HG03439 (cell line): ENCODE measurements around the gene CACNB4.

Experiments used
- ATAC-seq: cut with Tn5 transposase; IDR thresholded peaks from one replicate; pipeline ENCODE4 v1.9.1; 2021; ENCODE audit warnings: mild to moderate bottlenecking, moderate library complexity; ENCODE audit not compliant: unreplicated experiment

The CACNB4 gene

DNA sequence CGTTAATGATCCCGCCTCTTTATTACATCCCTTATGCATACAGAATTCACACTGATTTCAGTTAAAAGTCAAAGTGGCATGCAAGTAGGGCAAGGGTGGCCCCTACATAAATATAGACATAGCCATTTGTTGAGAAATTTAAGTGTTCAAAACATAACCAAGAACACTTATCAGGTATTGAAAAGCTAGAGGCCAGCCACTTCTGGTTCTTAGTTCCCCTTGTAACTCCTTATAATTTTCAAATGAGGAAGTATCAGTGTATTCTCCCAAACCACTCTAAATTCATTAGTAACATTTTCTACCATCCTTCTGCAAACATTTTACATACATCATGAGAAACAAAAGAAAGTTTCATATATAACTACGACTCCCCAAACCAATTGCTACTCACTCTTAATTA is 264.9 kb downstream of the CACNB4 start:
- ATAC-seq, result no peak

DNA sequence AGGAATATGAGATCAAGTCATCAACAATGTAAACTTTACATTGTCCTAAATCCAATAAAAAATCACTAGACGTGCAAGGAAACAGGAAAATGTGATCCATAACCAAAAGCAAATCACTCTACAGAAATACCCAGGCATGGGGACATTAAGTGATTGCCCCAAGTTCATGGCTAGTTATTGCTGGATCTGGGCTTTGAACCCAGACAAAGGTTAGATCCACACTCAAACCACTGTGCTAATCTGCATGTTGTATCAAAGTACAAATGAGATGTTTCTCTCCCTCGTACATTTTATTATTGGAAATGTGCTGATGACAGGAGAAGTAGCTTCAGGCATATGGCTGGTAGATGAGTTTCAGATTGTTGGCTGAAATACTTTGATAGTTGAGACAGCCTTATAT is 267.9 kb downstream of the CACNB4 start:
- no peak for ATAC-seq

DNA sequence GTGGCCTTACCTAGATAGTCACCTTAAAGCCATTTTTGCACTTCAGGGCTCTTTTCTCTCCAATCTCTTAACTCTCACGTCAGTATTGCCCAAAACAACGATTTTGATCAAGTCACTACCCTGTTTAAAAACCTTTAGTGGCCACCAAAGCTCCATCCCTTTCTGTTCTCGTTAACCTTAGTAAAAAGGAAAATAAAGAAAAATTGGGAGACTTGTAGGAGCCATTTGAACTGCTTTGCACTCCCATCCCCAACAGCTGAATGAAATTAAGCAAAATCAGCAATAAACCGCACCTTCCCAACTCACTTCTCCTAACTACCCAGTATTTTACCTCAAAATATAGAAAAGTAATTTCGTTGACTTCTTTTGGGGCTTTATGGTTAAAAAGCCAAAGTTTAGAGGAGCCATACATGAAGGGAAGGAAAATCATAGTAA is 269.9 kb downstream of the CACNB4 start:
- ATAC-seq, result no peak

DNA sequence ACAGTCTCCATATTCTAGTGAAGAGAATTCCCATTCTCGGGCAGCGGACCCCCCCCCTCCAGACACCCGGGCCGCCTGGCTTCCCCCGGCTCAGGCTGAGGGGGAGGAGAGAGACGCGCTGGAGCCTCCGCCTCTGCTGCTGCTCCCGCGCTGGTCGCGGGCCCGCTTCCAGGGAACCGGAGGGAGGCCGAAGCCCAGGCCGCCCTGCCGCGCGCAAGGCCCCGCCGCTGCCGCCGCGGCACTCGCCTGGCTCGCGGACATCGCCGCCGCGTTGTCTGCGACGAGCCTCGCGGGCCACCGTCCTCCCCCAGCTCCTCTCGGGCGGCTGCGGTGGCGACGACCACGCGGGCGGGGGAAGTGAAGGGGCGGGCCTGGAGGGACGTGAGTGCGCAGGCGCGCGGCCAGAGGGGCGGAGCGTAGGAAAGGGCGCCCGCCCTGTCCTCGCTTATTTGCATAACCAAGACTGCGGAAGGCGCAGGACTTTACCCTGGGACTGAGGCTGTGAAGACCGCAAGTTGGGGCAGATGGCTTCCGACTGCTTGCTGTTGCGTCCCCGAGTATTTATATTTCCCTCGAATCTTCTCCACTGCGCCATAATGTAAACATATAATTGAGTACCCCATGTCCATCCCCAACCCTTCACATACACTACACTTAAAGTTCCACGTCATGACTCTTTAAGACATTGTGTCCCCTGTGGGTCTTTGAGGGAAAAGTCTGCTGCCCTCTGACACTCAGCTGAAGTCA is 270.5 kb downstream of the CACNB4 start, which contains the start of gene ARL5A:
TSS of gene ARL5A (minus strand) at position 279 of the 747 bp plus-strand sequence. CDS start at position 34, 245 bp downstream.
- ATAC-seq, result peak; percentile 97

DNA sequence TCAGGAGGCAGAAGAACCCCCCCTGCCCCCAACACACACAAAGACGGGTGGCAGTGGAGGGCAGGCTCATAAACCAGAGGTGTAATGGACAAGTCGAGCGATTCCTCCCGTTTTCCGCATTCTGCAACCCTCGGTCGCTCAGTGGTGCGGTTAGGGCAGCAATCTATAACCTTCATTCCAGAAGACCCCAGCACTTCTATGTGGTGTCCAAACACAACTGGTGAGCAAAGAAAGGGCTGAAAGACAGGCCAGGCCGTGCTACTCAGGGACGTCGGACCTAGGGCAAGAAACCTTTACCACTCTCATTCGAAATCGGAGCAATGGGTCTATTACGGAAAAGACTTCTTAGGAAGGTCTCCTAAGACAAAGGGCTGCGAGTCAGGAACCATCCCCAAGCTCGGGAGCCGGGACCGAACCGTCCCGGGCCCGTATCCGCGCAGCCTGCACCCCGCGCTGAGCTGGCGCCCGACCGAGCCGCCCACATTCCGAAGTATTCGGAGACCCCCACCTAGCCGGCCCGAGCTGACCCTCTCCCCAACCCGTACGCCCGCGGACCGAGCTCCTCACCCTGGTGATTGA is 271.2 kb downstream of the CACNB4 start:
- ATAC-seq, result peak; percentile 31

DNA sequence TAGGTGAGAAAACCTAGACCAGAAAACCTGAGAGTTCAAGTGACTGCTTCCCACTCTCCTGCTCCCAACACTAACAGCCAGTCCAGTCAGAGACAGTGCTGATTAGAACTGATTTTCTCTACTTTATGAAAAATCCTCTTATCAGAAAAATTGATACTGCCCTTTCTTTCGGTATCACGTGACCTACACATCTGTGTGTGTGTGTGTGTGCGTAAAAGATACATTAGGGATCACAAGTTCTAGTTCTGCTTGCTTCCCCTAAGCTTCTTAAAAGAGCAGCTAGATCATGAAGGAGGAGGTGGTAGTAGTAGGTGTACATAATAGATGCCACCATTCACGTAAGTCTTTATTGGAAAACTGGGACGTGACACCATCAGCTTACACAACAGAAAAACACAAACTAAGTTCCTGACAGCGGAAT is 272.1 kb downstream of the CACNB4 start:
- ATAC-seq, result no peak

DNA sequence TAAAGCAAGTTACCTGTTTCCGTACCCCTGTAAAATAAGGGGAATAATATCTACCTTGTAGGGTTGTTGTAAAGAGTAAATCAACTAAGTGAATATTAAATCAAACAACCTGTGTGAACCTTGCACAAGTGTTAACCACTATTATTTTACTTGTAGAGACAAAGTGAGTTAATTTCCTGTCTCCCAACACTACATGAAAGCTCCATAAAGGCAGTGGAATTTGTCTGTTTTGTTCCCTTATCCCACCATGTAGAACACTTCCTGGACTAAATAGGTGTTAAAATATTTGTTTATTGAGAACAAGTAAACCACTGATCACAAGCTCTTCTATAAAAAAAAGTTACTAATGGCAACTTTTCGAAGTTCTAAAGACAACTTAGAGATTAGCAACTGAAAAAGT is 274.0 kb downstream of the CACNB4 start:
- ATAC-seq, result no peak

DNA sequence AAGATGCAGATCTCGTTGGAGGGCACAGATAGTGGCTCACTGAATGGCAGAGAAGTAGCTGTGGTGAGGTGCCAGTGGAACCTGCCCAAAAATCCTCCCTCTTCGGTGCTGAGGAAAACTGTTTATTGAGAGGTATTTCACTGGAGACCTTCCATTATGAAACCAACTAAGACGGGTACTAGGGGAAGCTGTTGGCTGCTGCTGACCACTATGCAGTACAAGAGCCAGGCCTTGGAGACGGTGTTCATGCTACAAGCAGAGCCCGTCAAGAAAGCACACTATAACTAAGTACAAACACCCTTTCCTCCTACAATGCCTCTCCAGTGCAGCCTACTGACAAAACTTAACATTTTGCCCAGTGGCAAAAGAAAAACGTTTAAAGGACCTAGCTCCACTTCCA is 275.2 kb downstream of the CACNB4 start:
- ATAC-seq, result no peak

DNA sequence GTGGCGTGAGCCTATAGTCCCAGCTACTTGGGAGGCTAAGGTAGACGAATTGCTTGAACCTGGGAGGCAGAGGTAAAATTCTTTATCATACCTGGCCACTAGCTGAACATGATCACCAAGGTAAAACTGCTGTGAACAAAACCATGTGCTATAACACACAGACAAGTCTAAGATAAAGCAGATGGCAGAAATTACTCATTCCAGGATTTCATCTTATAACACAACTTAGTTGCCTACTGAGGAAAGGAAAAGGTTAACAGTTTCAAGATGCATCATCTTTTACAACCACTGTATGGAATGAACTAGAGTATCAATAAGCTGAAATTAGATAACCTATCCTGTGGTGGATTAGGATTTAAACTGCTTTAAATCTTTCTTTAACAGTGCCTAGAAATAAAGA is 278.9 kb downstream of the CACNB4 start:
- ATAC-seq, result no peak

DNA sequence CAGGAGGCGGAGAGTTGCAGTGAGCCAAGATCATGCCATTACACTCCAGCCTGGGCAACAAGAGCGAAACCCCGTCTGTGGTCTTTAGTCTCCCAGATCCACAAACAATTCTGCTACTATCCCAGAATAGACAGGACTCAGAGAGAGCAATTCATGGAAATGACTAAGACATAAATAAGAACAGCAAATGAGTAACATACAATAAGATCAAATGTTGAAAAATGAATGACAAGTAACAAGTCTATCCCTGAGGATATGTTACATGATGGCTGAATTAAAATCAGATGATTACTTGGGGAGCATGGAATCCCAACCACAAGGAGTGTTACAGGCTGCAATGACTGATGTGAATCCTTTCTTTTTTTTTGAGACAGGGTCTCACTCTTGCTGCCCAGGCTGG is 280.9 kb downstream of the CACNB4 start:
- no peak for ATAC-seq

DNA sequence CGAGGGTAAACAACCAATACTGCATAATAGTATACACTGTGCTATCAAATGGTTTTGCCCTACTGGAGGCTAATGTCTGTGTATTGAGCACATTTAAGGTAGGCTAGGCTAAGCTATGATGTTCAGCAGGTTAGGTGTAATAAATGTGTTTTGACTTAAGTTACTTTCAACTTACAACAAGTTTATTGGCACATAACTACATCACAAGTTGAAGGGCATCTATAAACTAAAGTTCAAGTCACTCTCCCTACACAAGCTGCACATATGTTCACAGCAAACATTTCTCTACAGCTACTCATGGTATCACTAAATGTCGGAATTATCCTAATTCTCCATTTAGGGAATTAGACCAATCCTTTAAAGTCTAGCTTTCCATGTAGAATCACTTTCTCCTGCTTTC is 282.0 kb downstream of the CACNB4 start:
- no peak for ATAC-seq

DNA sequence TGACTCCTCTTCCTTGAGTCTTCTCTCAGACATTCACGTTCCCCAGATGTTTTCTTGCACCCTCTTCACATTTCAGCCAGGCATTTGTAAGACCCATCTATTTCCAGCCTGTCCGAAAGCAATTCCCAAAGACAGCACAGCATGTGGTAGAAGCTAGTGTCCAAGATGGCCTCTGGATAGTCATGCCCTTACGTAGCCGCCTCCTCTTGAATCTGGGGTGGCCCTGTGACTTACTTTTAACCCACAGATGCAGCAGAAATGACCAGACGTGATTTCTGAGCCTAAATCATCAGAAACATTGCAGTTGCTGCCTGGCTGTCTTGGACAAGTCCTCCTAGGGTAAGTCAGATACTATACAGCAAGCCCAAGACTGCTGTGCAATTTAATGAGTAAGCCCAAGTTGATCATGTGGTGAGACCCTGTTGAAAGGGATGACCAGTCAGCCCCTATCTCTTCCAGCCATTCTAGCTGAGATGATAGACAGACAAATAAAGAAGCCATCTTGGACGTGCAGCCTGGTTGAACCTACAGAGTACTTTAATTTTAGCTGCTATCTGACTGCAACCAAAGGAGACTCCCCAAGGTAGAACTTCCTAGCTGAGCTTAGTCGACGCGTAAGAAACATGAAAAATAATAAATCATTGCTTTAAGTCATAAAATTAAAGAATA is 282.9 kb downstream of the CACNB4 start:
- ATAC-seq, result no peak

DNA sequence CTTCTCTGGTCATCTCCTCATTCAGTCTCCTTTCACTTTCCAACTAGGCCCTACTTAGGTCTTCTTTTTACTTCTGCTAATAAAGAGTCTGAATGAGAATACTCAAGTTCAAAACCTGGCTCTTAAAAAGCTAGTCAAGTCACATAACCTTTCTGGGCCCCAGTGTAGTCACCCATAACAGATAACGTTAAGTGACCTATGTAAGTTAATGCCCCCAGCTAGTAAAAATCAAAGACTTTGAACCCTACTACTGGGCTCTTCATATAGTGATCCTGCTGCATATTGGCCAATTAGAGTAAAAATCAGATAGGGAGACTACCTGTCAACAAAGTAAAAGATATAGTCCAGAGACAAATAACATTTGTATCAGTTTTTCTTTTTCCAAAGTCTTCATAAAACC is 288.4 kb downstream of the CACNB4 start:
- ATAC-seq, result no peak

DNA sequence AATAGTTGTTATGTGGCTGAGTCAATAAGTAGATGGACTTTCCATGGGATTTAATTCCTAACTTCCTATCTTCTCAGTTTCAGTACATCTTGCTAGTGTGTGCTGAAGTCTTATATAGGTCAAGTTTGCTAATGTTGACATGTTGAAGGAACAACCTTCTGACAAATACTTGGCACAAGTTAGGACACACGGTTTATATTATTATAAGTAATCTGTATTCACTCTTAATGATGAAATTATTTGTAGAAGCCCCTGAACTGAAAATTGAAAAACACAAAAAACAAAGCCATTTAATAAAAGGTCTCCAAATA is 289.8 kb downstream of the CACNB4 start:
- no peak for ATAC-seq

DNA sequence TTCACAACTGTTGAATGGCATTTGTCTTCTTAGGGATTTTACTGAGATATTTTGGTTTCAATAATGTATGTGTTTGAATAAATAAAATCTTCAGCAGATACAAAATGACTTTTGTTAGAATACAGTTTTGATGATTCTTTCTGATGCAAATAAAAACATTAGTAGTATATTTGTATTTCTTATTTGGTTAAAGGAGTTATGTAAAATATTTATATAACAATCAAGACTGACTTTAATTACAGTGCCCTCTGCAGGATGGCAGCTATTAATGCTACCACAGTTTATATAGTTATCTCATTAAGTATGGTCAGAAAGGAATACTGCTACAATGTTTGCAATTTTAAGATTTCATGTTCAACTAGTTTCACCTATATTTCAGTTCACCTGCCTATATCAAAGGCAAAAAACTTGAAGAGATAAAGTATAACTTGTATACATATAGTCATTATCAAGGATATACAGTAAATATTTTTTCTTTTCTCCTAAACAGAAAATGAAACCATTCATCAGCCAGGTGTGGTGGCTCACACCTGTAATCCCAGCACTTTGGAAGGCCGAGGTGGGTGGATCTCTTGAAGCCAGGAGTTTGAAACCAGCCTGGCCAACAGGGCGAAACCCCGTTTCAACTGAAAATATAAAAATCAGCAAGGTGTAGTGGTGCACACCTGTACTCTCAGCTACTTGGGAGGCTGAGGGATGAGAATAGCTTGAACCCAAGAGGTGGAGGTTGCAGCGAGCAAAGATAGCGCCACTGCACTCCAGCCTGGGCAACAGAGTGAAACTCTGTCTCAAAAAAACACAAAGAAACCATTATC is 290.4 kb downstream of the CACNB4 start:
- no peak for ATAC-seq

DNA sequence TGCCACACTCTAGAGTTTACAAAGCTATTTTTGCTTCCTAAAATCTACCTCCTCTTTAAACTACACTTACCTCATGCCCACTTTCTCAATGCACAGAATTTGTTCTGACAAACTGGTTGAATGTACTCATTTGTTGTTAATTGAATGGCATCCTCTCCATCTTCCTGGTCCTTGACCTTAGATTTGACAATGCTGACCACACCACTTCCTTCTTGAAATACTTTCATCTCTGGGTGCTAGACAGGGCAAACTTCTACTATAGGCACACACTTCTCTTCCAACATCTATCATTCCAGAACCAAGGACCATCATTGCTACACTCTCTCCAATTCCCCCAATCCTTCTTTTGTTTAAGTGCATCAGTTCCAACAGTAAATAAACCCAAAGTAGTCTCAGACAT is 292.9 kb downstream of the CACNB4 start:
- no peak for ATAC-seq

DNA sequence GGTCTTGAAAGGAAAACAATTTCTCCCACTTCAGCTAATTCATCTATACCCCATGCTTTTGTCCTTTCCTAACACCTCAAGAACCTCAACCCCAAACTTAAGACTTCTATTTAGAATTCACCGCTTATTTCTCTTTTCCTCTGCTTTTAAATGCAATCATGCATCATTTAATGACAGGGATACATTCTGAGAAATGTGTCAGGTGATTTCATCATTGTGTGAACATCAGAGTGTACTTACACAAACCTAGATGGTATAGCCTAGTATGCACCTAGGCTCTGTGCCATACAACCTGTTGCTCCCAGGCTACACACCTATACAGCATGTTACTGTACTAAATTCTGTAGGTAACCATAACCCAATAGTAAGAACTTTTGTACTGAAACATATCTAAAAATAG is 293.5 kb downstream of the CACNB4 start:
- no peak for ATAC-seq

DNA sequence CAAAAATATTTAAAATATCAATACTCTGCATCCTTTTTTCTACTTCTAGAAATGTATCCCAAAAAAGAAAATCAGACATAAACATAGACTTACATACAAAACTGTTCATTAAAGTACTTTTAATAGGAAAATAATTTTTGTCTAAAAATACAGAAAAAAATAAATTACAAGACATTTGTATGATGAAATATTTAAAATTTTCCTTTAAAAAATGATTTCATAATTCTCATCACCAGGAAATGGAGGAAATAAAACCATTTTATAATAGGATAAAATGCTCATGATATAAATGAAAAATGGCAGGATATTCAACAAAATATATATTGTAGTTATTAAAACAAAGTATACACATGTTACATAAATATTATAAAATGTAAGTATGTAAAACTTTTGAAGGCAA is 295.0 kb downstream of the CACNB4 start:
- ATAC-seq, result no peak

DNA sequence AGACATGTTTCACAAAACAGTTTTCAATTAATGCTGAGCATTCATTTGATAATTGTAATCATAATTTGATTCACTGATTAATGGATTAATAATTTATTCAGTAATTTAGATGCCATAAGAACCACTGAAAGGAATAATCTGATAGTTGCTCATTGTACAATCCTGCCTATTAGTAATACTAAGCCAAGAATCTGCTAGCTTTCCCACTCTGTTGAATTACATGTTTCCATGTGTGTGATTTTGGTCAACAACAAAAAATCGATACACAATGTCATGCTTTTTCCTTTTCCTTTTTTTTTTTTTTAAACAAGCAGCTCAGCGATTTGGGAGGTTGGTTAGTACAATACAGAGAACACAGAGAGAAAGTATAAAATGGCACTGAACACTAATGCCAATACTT is 296.5 kb downstream of the CACNB4 start:
- ATAC-seq, result no peak

DNA sequence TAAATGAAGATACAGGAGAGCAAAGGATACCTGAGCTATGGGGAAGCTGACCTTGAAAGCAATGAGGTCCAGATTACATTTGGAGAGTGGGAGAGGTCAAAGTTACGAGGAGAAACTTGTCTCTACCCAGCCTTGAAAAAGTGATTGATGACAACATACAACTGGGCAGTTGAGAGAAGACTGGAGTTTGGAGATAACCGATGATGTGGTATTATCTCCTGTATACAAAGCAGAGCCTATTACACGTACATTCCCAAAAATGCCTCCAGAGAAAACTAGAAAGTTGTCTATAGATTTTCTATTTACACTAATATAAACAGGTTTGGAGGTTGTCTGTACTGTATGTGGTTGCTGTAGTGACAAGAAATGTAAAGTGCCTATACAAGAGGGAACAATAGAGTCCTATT is 299.0 kb downstream of the CACNB4 start:
- no peak for ATAC-seq

DNA sequence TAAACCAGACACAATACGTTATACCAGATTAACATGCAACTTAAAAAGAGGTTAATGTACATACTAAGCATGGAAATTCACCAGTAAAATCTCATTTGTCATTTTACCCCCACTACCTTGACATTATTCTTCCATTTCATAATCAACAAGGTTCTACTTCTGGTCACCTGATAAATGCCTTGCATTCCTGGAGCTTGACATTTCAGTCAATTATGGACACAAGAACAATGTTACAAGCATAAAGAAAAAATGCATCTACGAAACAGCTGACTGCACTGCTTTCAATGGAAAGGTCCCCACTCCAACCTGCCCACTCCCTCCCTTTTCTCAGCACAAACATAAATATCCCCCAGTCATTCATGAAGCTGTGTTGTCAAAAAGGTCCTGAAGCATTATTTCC is 302.1 kb downstream of the CACNB4 start:
- no peak for ATAC-seq
